B cell (primary cell): Measurements from ENCODE around the gene PTS. TPM values are rescaled to one million over a fixed set of nuclear protein-coding genes. Genes with fewer than 3 reads are reported as not detected.

Source experiments
- ATAC-seq: fragments of 200-7000 bp; cut with Tn5 transposase; one replicate; pipeline ENCODE4 v1.10.0; 2021; ENCODE audit warnings: low read depth, mild to moderate bottlenecking, moderate number of reproducible peaks, moderate library complexity
- CTCF ChIA-PET: fragments of 350-600 bp; sonication (Branson Sonifier 250); formaldehyde crosslinking; loops from one replicate; lab custom pipeline; 2021; ENCODE audit warnings: antibody characterized with exemption, inconsistent platforms; lab: Charles Lee
- POLR2A ChIA-PET: fragments of 350-600 bp; sonication (Branson Sonifier 250); formaldehyde crosslinking; loops from one replicate; lab custom pipeline; 2021; ENCODE audit warnings: antibody characterized with exemption; lab: Charles Lee
- DNase-seq: peaks from one replicate; pipeline ENCODE4 v3.0.0; 2013
- H2AFZ ChIP-seq: 2 replicates; pipeline ENCODE4 v1.6.1; 2012; ENCODE audit warnings: mild to moderate bottlenecking, low read depth, low read length; ENCODE audit not compliant: insufficient read depth, poor library complexity, severe bottlenecking
- H3K27ac ChIP-seq, 2 donors: 1 replicate in 1 of 2; 2 replicates in 1 of 2; pipeline ENCODE4 v1.5.1; 2012 to 2013; ENCODE audit warnings: low read length in 2 of 2, mild to moderate bottlenecking in 2 of 2, moderate library complexity in 1 of 2
- H3K27me3 ChIP-seq, 4 experiments: fragments of 200-600 bp in 1 of 4; sonication (generic) in 1 of 4; replicated peaks in 1 of 4; 1 replicate in 2 of 4; 2 replicates in 2 of 4; pipeline versions ENCODE4 v1.6.1 to v1.7.0; 2013 to 2016; ENCODE audit warnings: low read length in 3 of 4, mild to moderate bottlenecking in 2 of 4, mixed read lengths in 1 of 4, moderate library complexity in 1 of 4; ENCODE audit not compliant: insufficient read depth in 4 of 4, control insufficient read depth in 3 of 4; ENCODE audit errors: control extremely low read depth in 1 of 4
- H3K36me3 ChIP-seq, 2 experiments: replicated peaks in 1 of 2; 1 replicate in 1 of 2; 2 replicates in 1 of 2; pipeline versions ENCODE4 v1.6.1 to v1.7.1; 2013; ENCODE audit warnings: low read length in 1 of 2; ENCODE audit not compliant: insufficient read depth in 2 of 2, control insufficient read depth in 1 of 2; ENCODE audit errors: control extremely low read depth in 1 of 2, extremely low read depth in 1 of 2
- H3K4me1 ChIP-seq, 2 donors: fragments of 200-600 bp in 1 of 2; sonication (generic) in 1 of 2; 1 replicate in 1 of 2; 2 replicates in 1 of 2; pipeline versions ENCODE4 v1.5.1 to v1.6.1; 2013 to 2017; ENCODE audit warnings: low read length in 2 of 2; ENCODE audit not compliant: control insufficient read depth in 2 of 2, insufficient read depth in 2 of 2
- H3K4me2 ChIP-seq: replicated peaks from 2 replicates; pipeline ENCODE3; 2012; ENCODE audit warnings: mild to moderate bottlenecking, low read depth, low read length; ENCODE audit not compliant: poor library complexity, severe bottlenecking
- H3K4me3 ChIP-seq, 5 experiments: fragments of 200-600 bp in 1 of 5; sonication (generic) in 1 of 5; 1 replicate in 3 of 5; 2 replicates in 2 of 5; pipeline versions ENCODE4 v1.5.1 to v1.7.0; 2011 to 2016; ENCODE audit warnings: low read length in 4 of 5, mild to moderate bottlenecking in 4 of 5, low read depth in 2 of 5, control low read depth in 1 of 5, moderate library complexity in 1 of 5; ENCODE audit not compliant: insufficient read depth in 1 of 5; ENCODE audit errors: control extremely low read depth in 1 of 5, extremely low read depth in 1 of 5
- H3K79me2 ChIP-seq: fragments of 200-600 bp; sonication (generic); one replicate; pipeline ENCODE4 v1.6.0; 2016; ENCODE audit warnings: low read length; ENCODE audit not compliant: control insufficient read depth, insufficient read depth
- H3K9ac ChIP-seq: fragments of 200-600 bp; sonication (generic); 2 replicates; pipeline ENCODE4 v1.6.1; 2017; ENCODE audit warnings: mild to moderate bottlenecking, low read length, moderate library complexity
- H3K9me3 ChIP-seq, 3 donors: one replicate each; pipeline versions ENCODE4 v1.6.1 to v1.7.1; 2013; ENCODE audit warnings: low read length in 2 of 3; ENCODE audit not compliant: control insufficient read depth in 2 of 3, insufficient read depth in 1 of 3; ENCODE audit errors: control extremely low read depth in 1 of 3
- H4K20me1 ChIP-seq: 2 replicates; pipeline ENCODE4 v1.6.0; 2012; ENCODE audit warnings: mild to moderate bottlenecking, low read length; ENCODE audit not compliant: insufficient read depth, control insufficient read depth, poor library complexity, severe bottlenecking
- H3K27ac Mint-ChIP-seq: one replicate; pipeline ENCODE4 v1.8.0; 2021; ENCODE audit warnings: mixed read lengths
- H3K27me3 Mint-ChIP-seq: one replicate; pipeline ENCODE4 v1.8.0; 2021; ENCODE audit warnings: mixed read lengths
- H3K4me1 Mint-ChIP-seq: one replicate; pipeline ENCODE4 v1.8.0; 2021; ENCODE audit warnings: mixed read lengths
- H3K4me3 Mint-ChIP-seq: one replicate; pipeline ENCODE4 v1.8.0; 2021; ENCODE audit warnings: mixed read lengths
- H3K9me3 Mint-ChIP-seq: one replicate; pipeline ENCODE4 v1.8.0; 2022; ENCODE audit warnings: mixed read lengths; ENCODE audit not compliant: insufficient read depth
- CTCF ChIP-seq: fragments of 200-600 bp; IDR thresholded peaks from one replicate; pipeline ENCODE4 v1.8.0; 2022; ENCODE audit warnings: antibody characterized with exemption, mild to moderate bottlenecking
- EZH2 ChIP-seq: IDR thresholded peaks from 2 replicates; pipeline ENCODE4 v1.6.1; 2012; ENCODE audit warnings: borderline replicate concordance, low read depth, mild to moderate bottlenecking, moderate library complexity, low read length; ENCODE audit not compliant: insufficient read depth, poor library complexity, severe bottlenecking
- WGBS: methylation state at CpG from one replicate; pipeline ENCODE4 v1.1.5; 2013; ENCODE audit warnings: missing lambda C conversion rate; ENCODE audit not compliant: insufficient coverage; 5-methylcytosine and 5-hydroxymethylcytosine counted together
- intact Hi-C: fragments of 100-400 bp; cut with micrococcal nuclease; formaldehyde crosslinking; loops from one replicate; pipeline ENCODE4 v1.10.0; 2022
- polyA plus RNA-seq: library from polyadenylated mRNA; depleted of rRNA; stranded (reverse); fragments of >200 nt; gene quantifications from 2 replicates; pipeline ENCODE4 v1.2.3, GENCODE V29; 2012
- total RNA-seq, 2 donors: library from RNA; stranded (reverse); fragments of 120-200 nt in 1 of 2; gene quantifications; 1 replicate in 1 of 2; 2 replicates in 1 of 2; pipeline versions ENCODE4 v1.2.3 to v1.2.4, GENCODE V29; 2013 to 2022

PTS gene
- total and polyA plus RNA-seq, 2 donors (not counting 1 experiment from before 2014, with no cell fraction given): 36.2 to 36.9 TPM

- Histone ChIP-seq H3K79me2 (no peaks in the 10 kb centered on the region), H3K27me3 (no peaks in the 10 kb centered on the region), H3K9ac (no peak overlapping the region), H3K27ac (no peak overlapping the region), H3K4me1 (peaks cover 13 to 19% of the 10 kb centered on the region in 2 donors), H3K4me2 (no peak overlapping the region), H3K4me3 (no peak overlapping the region), H3K9me3 (no peaks in the 10 kb centered on the region), H3K36me3 (no peaks in the 10 kb centered on the region), H4K20me1 (no peaks in the 10 kb centered on the region), H2AFZ (no peak overlapping the region)
- no peaks in the 10 kb centered on the region for H3K9me3 Mint-ChIP-seq
- ATAC-seq (no peak), DNase-seq (no peak)
- intact Hi-C loops: no loop called here
- H3K27me3 Mint-ChIP-seq: no peaks in the 10 kb centered on the region
- WGBS: no CpG with 5 or more reads among the region's 1 CpG
- no peak overlapping the region for H3K4me3 Mint-ChIP-seq
- TF ChIP-seq EZH2 (no peak), CTCF (no peak)
- ChIA-PET CTCF (interaction anchor here (19.7 kb wide), 1 partner anchor 50 kb away, joined by 471 read pairs; the partner anchor contains the start of gene PTS), POLR2A (no interaction called here)
- H3K27ac Mint-ChIP-seq: no peak overlapping the region
- H3K4me1 Mint-ChIP-seq: peaks cover 28% of the 10 kb centered on the region
These were observed 46.8 kb downstream of the PTS start for GRCh38 chr11:112273066-112273465.

GRCh38 chr11:112274007-112274783, 48.0 kb downstream of the PTS start:
- Histone ChIP-seq H3K79me2 (no peaks in the 10 kb centered on the region), H3K4me1 (peaks cover 13 to 19% of the 10 kb centered on the region in 2 donors), H3K36me3 (no peaks in the 10 kb centered on the region), H3K4me3 (no peak overlapping the region), H3K9ac (no peak overlapping the region), H3K9me3 (no peaks in the 10 kb centered on the region), H2AFZ (no peak overlapping the region), H4K20me1 (no peaks in the 10 kb centered on the region), H3K27ac (no peak overlapping the region), H3K4me2 (no peak overlapping the region), H3K27me3 (no peaks in the 10 kb centered on the region)
- Mint-ChIP-seq H3K27me3 (no peaks in the 10 kb centered on the region), H3K9me3 (no peaks in the 10 kb centered on the region), H3K27ac (no peak overlapping the region), H3K4me3 (no peak overlapping the region), H3K4me1 (peaks cover 28% of the 10 kb centered on the region)
- DNase-seq (no peak), ATAC-seq (no peak)
- intact Hi-C loops: no loop called here
- TF ChIP-seq CTCF (no peak), EZH2 (no peak)
- ChIA-PET POLR2A (interaction anchor here (0.6 kb wide), 1 partner anchor 82 kb away, joined by 4 read pairs; no protein-coding TSS in a partner anchor), CTCF (interaction anchor here (0.7 to 19.7 kb wide), 3 partner anchors 9 to 51 kb away, joined by 3 to 471 read pairs (median 3); partner anchors contain the start of gene PTS)
- 100% methylated on average over 4 of the region's 7 CpGs for WGBS
